ENCODE measurements around the gene SF3B3.
"Not testable (repeated sequence)": the region's sequence is repeated elsewhere in the genome, so short reads cannot be mapped to it uniquely, and the experiment has no call there.

Gene SF3B3

DNA sequence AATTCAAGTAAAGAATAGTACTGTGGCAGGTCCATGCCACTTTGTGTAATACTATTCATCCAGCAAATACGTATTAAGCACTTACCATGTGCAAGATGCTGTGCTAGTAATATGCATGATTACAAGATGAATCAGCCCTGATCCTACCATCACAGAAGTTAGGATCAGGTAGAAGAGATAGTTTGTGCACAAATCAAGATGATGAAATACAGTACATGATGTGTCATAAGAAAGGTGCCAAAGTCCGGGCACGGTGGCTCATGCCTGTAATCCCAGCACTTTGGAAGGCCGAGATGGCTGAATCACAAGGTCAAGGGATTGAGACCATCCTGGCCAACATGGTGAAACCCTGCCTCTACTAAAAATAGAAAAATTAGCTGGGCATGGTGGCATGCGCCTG lies 11.2 kb upstream of the SF3B3 start:
- DNase-seq, result no peak

DNA sequence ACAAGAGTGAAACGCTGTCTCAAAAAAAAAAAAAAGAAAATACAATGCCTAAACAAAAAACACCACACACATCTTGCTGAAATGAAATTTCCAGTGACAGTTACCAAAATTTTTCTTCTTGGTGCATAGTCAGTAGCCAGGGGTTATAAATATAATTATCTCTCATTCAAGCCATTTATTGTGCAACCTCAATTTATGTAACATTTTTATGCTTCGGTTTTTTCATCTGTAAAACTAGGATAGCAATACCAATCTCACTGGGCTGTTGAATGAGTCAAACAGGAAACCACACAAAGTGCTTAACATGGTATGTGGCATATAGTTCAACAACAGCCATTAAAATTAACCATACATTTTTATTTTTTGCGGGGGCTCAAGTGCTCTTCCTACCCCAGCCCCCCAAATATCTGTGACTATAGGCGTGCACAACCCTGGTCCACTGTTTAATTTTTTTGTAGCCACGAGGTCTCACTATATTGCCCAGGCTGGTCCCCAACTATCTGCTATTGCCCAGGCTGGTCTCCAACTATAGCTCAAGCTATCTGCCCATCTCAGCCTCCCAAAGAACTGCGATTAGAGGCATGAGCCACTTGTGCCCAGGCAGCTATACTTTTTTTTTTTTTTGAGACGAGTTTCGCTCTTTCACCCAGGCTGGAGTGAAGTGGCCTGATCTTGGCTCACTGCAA lies 2.9 kb upstream of the SF3B3 start:
- no peak for DNase-seq

DNA sequence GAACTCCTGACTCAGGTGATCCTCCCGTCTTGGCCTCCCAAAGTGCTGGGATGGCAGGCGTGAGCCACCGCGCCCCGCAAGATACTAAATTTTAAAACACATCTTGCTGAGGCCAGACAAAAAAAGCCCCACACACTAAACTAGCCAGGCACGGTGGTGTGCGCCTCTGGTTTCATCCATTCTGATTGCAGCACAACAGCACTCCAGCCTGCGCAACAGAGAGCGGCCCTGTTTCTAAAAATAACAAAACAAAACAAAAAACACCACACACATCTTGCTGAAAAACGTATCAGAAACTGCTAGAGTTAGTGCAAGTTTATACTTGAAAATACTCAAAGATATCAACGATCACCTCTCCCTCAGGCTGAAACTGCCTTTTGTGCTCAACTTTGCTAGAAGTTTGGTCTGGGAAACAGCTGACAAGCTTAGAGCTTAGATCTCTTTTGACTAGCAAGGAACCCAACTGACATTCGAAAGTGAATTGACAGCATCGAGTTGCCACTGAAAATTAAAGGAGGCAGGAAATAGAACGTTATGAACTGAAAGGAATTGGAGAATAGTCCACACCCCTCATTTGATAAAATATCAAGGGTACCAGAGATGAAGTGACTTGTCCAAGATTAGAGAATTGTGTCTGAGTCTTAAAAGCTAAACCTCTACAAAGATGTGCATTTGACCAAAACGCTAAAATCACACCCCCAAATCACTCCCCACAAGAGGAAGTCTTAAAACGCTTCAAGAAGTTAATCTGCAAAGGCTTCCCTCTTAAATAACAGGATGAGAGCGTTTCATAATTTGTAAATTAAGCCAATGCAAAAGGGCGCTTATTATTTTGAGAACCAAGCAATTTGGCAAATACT lies 1.2 kb upstream of the SF3B3 start:
- DNase-seq, result no peak

DNA sequence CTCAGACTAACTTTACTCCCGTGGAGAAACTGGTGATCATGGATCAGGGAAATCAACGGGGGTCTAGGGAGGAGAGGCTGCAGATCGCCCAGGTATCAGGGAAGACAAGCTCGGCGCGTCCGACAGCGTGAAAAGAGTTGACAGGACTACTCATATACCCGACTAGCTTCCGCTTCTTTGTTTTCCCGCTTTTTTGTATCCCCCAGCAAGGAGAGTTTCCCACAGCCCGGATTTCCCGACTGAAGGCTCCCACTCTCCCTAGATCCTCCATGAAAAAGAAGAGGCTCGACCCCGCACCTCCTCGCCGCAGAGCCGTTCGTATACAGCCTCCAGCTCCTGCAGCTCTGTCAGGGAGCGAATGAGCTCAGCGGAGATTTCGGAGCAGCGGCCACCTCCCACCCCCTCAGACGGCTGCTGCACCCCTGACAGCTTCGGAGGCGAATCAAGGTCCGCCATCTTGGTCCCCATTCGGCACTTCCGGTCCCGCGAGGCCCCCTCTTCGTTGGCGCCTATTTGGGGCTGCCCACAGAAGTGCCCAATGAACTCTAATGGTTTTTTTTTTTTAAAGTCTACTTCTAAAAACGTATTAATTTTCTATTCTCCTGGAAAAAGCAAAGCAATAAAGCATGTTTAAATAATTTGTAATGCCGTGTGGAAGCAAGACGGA lies 407 bp upstream of the SF3B3 start, which contains the start of gene COG4:
Gene COG4, minus strand, starts transcription at position 479 of the 667 bp plus-strand sequence. Its CDS starts 11 bp downstream, at position 468.
- peak; percentile 96 for DNase-seq

GRCh38 chr16:70524399-70524825 lies 796 bp downstream of the SF3B3 start:
- DNase-seq, result not testable (repeated sequence)

DNA sequence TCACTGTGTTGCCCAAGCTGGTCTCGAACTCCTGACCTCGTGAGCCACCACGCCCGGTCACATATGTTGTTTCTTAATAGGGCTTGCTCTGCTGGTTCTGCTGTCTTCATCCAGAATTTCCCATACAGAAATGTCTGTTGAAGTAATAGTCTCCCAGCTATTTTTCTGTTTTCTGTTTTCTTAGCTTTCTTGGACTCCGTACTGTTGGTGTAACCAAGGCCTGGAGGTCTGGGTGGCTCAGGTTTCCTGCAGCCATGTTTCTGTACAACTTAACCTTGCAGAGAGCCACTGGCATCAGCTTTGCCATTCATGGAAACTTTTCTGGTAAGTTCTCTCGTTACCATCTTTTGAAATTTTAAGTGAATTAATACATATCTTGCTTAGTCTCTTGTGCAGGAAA lies 2.8 kb downstream of the SF3B3 start:
- no peak for DNase-seq

- no peak for DNase-seq
Measured at GRCh38 chr16:70527315-70527996, 3.8 kb downstream of the SF3B3 start.

DNA sequence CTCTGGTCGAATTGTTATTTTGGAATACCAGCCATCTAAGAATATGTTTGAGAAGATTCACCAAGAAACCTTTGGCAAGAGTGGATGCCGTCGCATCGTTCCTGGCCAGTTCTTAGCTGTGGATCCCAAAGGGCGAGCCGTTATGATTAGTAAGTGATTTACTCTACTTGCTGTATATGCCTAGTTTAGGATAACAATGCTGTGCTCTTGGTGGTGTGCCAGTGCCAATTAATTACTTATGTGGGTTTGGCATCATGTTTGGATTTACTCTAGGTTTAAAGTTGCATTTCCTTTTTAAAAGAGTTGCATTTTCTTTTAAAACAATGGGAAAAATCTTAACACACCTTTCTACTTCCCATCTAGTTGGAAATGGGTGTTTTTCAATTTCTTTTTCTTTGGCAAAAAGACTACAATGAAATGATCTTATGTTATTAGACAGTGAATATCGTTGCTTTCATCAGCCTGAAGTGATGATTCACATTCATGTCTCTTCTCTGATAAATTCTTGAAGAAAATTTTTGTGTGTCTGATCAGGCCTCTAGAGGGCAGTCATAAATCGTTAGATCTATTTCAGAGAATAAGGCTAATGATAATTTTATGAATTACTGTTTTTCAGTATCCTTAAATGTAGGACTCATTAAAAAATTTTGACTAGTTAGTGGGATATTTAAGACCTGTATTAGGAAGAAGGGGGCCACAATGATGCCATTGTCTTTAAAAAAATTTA lies 5.6 kb downstream of the SF3B3 start:
- no peak for DNase-seq

DNA sequence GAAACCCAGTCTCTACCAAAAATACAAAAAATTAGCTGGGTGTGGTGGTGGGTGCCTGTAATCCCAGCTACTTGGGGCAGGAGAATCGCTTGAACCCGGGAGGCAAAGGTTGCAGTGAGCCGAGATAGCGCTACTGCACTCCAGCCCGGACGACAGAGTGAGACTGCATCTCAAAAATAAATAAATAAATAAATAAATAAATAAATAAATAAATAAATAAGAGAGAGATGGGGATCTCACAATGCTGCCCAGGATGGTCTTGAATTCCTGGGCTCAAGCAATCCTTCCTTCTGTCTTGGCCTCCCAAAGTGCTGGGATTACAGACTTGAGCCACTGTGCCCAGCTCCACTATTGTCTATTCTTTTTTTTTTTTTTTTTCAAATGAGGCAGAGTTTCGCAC lies 6.3 kb downstream of the SF3B3 start:
- DNase-seq, result not testable (repeated sequence)

DNA sequence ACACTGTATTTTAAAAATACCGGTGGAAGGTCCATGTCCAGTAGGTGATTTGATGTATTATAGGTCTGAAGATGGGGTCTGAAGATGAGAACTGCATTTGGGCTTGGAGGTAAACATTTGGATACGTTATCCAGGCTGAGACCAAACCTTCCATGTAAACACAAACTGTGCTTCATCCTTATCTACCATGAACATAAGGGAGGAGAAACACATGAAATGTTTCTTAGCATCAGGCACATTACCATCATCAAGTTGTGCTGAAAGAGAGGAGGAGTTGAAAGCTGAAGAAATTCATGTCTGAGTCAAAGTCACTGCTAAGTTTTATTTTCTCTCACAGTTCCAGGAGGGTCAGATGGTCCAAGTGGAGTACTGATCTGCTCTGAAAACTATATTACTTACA lies 11.4 kb downstream of the SF3B3 start:
- DNase-seq, result no peak

GRCh38 chr16:70540994-70541393 lies 17.4 kb downstream of the SF3B3 start:
- DNase-seq, result no peak

GRCh38 chr16:70544548-70544947 lies 20.9 kb downstream of the SF3B3 start:
- no peak for DNase-seq

GRCh38 chr16:70548936-70549335 lies 25.3 kb downstream of the SF3B3 start:
- no peak for DNase-seq

- DNase-seq, result no peak
Measured at GRCh38 chr16:70550082-70550481, 26.5 kb downstream of the SF3B3 start.

GRCh38 chr16:70551788-70552187 lies 28.2 kb downstream of the SF3B3 start:
- DNase-seq, result no peak

- DNase-seq, result no peak
Measured at GRCh38 chr16:70552675-70553074, 29.1 kb downstream of the SF3B3 start.

DNA sequence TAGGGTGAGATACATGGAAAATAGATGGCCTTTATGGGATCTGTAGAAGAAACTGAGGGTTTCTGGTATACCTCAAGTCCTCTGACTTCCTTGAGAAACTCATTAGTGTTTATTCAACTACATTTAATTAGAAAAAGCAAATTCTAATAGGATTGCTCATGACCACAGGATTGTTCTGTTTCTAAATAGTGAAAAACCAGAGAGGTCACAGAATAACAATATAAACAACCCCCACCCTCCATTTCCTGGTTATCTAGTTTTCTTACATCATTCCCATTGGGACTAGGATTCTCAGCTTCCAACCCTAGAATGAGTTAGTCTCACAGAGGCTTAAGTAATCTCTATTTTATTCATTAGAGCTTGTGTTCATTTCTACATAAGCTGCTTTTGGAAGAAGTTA lies 30.0 kb downstream of the SF3B3 start:
- no peak for DNase-seq

DNA sequence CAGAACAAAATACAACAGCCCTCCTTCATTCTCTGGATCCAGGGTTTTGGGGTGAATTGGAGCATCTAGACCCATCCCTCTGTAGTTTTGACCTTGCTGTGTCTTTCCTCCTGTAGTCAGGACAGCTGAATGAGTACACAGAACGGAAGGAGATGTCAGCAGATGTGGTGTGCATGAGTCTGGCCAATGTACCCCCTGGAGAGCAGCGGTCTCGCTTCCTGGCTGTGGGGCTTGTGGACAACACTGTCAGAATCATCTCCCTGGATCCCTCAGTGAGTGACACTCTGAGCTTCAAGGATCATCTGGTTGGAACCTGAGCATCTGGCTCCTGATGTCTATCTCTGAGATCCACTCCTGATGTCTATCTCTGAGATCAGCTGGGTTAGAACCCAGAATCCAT lies 32.4 kb downstream of the SF3B3 start:
- DNase-seq, result no peak

DNA sequence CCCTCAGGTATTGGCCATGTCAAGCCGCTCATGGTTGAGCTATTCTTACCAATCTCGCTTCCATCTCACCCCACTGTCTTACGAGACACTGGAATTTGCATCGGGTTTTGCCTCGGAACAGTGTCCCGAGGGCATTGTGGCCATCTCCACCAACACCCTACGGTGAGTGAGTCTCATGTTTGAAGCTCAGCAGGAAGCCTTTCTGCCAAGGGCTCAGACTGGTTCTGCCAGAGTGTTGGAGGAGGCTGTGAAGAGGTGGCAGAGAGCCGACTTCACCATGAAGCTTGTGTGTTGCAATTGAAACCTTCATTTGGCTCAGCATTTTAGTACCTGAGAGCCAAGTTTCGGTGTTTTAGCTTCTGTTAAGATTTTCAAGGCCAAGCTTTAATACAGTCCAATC lies 38.0 kb downstream of the SF3B3 start:
- no peak for DNase-seq

DNA sequence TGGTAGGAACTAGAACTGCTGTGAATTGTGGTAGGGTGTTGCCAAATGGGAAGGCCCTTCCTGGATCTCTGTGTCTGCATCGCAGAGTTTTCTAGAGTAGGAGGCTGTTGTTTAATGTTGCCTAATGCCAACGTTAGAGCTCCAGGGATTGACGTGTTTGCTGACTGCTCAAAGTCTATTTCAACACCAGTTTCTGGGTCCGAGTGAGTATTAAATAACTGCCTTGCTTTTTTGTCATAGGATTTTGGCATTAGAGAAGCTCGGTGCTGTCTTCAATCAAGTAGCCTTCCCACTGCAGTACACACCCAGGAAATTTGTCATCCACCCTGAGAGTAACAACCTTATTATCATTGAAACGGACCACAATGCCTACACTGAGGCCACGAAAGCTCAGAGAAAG lies 40.0 kb downstream of the SF3B3 start:
- DNase-seq, result no peak

DNA sequence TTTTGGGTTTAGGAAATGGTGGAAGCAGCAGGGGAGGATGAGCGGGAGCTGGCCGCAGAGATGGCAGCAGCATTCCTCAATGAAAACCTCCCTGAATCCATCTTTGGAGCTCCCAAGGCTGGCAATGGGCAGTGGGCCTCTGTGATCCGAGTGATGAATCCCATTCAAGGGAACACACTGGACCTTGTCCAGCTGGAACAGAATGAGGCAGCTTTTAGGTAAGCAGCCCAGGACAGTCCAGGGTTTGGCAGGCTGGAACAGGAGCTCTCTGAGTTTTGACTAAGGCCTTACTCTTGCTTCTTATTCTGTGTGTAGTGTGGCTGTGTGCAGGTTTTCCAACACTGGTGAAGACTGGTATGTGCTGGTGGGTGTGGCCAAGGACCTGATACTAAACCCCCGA lies 41.4 kb downstream of the SF3B3 start:
- DNase-seq, result no peak

DNA sequence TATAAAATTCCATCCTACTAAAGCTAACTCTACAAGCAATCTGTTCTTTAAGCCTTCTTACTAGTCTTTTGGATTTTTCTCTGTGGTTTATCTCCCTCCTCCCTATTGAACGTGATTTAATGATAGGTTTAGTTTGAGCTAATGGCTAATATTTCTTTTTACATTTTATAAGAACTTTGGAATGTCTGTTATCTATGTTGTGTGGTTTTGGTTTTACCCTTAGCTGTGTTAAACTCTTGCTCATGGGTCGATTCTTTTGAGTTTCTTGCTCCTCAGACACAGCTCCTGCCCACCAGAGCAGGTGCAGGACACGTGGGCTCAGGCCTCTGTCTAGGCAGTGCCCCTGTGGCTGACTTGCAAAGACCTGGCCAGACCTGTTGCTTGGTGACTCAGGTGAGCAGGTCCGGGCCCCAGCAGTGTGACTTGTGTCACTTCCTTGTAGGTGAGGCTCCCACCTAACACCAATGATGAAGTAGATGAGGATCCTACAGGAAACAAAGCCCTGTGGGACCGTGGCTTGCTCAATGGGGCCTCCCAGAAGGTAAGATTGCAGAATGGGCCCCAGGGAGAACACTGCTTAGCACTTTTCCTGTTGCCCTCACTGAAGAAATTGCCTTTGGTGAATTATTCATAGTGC lies 45.1 kb downstream of the SF3B3 start:
- no peak for DNase-seq
